ENCODE data around the gene PCDH15.
"Not testable (repeated sequence)": the region's sequence is repeated elsewhere in the genome, so short reads cannot be mapped to it uniquely, and the experiment has no call there.

Gene PCDH15

GRCh38 chr10:54531296-54531695 is 269.7 kb downstream of the PCDH15 start:
- no peak for DNase-seq

- DNase-seq = no peak
Observed at GRCh38 chr10:54530299-54530698, 270.7 kb downstream of the PCDH15 start.

DNA sequence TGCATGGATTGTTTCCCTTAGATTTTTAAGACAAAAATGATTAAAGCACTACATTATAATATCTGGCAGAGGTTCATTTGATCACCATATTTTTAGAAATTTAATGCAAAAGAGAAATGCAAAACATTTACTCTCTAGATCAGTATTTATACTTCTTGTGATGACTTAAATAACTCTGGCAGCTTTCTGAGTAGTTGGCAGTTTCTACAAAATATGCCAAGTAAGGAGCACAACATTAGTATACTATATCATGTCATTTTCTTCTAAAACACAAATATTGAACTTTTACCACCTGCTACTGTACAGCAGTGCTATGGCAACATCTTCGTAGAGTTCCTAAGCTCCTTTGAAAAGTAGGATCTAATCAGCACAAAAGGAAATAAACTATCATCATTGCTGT is 275.2 kb downstream of the PCDH15 start:
- DNase-seq = no peak

- DNase-seq = not testable (repeated sequence)
Observed at GRCh38 chr10:54515244-54515643, 285.8 kb downstream of the PCDH15 start.

GRCh38 chr10:54503863-54504262 is 297.2 kb downstream of the PCDH15 start:
- DNase-seq = no peak

- DNase-seq = no peak
Observed at GRCh38 chr10:54501929-54502328, 299.1 kb downstream of the PCDH15 start.

- DNase-seq = no peak
Observed at GRCh38 chr10:54496852-54497251, 304.2 kb downstream of the PCDH15 start.

DNA sequence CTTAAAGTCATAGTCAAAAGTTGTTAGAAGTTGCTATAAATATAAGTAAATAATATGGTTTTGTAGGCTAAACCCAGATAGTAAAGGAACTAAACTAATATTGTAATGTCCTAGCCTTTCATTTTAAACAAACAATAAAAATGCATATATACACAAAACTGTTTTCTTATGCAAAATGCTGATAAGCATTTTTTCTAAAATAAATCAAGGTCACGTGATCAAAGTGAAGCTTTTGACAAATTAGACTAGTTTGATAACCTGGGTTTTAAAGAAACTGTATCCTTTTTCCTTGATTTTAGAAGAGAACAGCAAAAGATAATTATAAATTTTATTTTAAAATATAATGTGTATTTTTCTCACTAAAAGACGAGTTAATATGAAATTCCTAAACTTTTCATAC is 313.3 kb downstream of the PCDH15 start:
- DNase-seq = no peak

- DNase-seq = no peak
Observed at GRCh38 chr10:54485971-54486370, 315.1 kb downstream of the PCDH15 start.

GRCh38 chr10:54484186-54484585 is 316.8 kb downstream of the PCDH15 start:
- no peak for DNase-seq

- DNase-seq = no peak
Observed at GRCh38 chr10:54478601-54479000, 322.4 kb downstream of the PCDH15 start.

DNA sequence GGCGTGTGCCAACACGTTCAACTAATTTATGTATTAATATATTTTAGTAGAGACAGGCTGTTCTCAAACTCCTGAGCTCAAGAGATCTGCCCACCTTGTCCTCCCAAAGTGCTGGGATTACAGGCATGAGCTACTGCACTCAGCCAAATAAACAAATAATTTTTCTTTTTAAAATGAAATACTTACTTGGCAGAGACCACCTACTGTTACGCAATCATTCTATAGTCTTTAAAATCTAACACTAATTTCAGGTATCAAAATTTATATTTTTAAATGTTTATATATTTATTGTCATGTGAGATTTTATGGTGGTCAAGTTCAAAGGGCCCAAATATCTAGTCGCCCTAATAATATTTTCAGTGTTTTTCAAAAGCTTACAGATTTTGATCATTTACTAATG is 323.3 kb downstream of the PCDH15 start:
- no peak for DNase-seq

- no peak for DNase-seq
Observed at GRCh38 chr10:54470324-54470631, 330.8 kb downstream of the PCDH15 start.

- DNase-seq = no peak
Observed at GRCh38 chr10:54469587-54470323, 331.3 kb downstream of the PCDH15 start.

GRCh38 chr10:54454271-54454670 is 346.8 kb downstream of the PCDH15 start:
- no peak for DNase-seq

DNA sequence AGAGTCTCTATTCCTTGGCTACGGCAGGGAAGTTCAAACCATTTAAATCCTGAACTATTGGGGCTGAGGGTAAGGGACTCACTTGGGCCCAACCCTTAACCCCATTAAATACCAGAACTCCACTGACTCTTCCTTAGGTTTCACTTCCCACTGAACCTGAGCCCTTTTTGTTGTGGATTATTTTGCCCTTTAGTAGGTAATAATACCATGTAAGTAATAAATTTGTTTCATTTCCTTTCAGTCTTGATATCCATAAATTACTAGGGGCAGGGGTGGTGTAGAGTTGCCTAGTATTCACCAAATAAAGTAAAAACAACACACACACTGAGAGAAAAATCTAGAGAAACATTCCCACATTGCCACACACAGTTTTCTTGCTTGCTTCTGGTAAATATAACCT is 352.0 kb downstream of the PCDH15 start:
- no peak for DNase-seq

DNA sequence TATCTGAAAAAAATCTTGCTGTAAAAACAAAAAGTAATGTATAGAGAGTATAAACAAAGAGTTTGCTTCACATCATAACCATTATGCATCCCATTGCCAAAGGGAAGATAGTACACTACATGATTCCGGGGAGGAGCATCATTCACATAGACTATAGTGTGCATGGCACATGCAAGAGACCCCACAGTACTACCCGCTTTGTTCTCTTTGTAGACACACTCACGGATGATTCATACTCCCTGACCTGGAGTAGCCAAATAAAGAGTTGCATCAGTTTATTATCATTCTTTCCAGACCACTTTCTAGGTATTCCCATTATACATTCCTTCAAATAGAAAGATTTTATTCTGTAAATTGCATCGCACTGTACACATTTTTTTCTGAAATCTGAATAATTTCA is 356.9 kb downstream of the PCDH15 start:
- DNase-seq = no peak

GRCh38 chr10:54441275-54441674 is 359.8 kb downstream of the PCDH15 start:
- no peak for DNase-seq

GRCh38 chr10:54434782-54435181 is 366.2 kb downstream of the PCDH15 start:
- DNase-seq = no peak

DNA sequence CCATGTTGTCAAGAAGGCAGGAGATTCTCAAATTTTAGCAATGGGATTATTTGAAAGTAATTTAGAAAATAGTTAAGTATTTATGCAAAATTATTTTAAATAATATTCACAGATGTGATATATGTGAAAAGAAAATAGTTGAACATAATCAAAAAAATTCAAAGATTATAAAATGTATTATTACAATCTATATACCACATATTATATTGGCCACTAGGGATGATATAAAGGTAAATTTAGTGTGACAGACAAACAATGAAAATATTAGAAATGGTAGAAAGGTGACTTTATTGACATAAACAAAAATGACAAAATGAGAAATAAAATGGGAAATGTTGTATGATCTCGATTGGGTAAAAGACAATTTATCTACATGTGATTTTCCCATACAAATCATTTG is 385.5 kb downstream of the PCDH15 start:
- DNase-seq = no peak

DNA sequence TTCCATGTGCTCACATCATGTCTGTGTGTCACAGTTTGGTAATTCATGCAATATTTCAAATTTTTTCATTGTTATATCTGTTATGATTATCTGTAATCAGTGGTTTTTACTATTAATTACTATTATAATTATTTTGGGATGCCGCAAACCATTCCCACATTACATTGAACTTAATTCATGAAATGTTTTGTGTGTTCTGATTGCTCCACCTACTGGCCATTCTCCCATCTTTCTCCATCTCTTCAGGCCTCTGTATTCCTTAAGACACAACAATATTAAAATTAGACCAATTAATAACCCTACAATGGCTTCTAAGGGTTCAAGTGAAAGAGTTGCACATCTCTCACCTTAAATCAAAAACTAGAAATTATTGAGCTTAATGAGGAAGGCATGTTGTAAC is 398.5 kb downstream of the PCDH15 start:
- DNase-seq = no peak

- DNase-seq = no peak
Observed at GRCh38 chr10:54396031-54396430, 405.0 kb downstream of the PCDH15 start.

DNA sequence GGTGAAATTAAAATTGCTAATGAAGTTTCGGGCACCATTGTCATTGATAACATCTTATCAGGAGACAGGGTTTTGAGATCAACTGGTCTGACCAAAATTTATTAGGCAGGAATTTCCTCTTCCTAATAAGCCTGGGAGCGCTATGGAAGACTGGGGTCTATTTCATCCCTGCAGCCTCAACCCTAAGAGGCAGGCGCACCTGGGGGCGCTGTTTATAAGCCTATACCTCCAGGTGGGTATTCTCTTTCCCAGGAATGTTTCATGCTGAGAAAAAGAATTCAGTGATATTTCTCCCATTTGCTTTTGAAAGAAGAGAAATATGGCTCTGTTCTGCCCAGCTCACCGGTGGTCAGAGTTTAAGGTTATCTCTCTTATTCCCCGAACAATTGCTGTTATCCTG is 406.4 kb downstream of the PCDH15 start:
- not testable (repeated sequence) for DNase-seq

DNA sequence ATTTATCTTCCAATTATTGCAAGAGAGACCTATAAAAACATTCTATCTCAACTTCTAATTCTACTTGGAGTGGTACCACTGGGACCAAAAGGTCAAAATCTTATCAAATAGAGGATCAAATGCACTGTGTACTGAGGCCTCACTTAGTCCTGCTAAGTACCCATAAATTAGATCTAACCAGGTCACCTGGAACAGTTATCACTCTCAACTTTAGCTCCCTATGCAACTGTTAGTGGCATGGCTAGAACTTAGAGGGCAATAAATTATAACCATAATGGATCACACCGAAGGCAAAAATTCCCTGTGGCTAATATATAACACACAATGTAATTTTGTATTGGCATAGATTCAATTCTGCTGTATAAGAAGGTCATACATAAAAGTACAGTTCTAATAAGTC is 428.9 kb downstream of the PCDH15 start:
- no peak for DNase-seq

DNA sequence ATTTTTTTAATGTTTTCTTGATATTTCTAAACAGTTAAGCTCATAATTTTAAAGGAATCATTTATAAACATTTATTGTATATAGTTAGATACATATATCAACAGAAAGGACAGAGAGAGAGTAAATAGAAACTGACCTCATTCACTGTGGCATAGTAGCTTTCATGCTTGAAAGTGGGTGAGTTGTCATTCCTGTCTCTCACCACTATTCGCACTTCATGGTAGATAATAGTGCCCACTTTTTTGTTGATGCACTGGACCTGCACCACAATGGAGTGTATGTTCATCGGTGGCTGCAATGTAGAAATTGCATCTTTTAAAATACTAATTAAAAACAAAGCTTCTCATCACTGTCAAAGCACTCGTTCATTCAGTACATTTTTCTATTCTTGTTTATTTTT is 432.0 kb downstream of the PCDH15 start:
- DNase-seq = no peak

DNA sequence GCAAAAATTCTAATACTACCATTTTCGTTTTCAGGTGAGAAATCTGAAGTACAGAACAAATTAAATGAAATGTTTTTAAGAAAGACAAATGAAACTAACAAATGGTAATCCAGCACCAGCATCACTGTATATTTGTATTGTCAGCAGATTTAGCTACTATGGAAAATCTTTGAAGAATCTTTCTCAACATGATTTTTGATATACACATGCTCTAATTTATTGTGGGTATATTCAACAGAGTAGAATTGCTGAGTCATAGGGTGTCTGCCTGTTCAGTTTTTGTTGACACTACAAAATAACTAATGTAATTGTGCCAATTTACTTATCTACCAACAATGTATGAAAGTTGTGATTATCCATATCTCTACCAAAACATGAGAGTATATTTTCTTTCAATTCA is 437.6 kb downstream of the PCDH15 start:
- DNase-seq = no peak
